ENCODE results near the gene NCKAP5L.

DNA sequence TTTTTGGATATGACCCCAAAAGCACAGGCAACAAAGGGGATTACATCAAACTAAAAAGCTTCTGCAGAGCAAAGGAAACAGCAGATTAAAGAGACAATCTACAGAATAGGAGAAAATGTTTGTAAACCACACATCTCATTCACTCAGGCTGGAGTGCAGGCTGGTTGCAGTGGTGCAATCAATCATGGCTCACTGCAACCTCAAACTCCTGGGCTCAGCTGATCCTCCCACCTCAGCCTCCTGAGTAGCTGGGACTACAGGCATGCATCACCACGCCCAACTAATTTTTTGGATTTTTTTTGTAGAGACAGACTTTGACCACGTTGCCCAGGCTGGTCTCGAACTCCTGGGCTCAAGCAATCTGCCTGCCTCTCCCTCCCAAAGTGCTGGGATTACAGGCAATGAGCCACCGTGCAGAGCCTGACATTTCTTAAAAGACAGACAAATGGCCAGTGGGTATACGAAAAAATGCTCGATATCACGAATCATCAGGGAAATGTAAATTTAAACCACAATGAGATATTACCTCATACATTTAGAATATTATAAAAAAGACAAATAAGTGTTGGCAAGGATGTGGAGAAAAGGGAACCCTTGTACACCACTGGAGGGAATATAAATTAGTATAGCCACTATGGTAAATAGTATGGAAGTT lies 9.8 kb downstream of the NCKAP5L start:
- TF ChIP-seq, protein P1, sequence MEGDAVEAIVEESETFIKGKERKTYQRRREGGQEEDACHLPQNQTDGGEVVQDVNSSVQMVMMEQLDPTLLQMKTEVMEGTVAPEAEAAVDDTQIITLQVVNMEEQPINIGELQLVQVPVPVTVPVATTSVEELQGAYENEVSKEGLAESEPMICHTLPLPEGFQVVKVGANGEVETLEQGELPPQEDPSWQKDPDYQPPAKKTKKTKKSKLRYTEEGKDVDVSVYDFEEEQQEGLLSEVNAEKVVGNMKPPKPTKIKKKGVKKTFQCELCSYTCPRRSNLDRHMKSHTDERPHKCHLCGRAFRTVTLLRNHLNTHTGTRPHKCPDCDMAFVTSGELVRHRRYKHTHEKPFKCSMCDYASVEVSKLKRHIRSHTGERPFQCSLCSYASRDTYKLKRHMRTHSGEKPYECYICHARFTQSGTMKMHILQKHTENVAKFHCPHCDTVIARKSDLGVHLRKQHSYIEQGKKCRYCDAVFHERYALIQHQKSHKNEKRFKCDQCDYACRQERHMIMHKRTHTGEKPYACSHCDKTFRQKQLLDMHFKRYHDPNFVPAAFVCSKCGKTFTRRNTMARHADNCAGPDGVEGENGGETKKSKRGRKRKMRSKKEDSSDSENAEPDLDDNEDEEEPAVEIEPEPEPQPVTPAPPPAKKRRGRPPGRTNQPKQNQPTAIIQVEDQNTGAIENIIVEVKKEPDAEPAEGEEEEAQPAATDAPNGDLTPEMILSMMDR (IDR thresholded peaks at IDR 0.05 in 8 of 11, conservative IDR thresholded peaks at IDR 0.05 in 3 of 11), result no peak
- TF ChIP-seq POLR2AphosphoS5 (IDR thresholded peaks at IDR 0.05) (no peak), POLR2A (IDR thresholded peaks at IDR 0.05) (no peak)
